PC-9 (cell line): ENCODE data around the gene MYBPC2. TPM values are rescaled to one million over a fixed set of nuclear protein-coding genes. Genes with fewer than 3 reads are reported as not detected.
A peak's percentile ranks its signal among the peaks of the same experiment; 100 is the strongest.

ENCODE experiments used
- BruUV-seq: library from RNA; stranded (reverse); fragments of 400-500 nt; replicated peaks from 2 replicates; lab custom pipeline; 2021; lab: Mats Ljungman, UMichigan
- CTCF ChIA-PET: fragments of 300-600 bp; sonication (Branson Sonifier 250); formaldehyde crosslinking; loops from one replicate; lab custom pipeline; 2022; ENCODE audit warnings: antibody characterized with exemption; lab: Charles Lee
- POLR2A ChIA-PET: fragments of 300-600 bp; sonication (Branson Sonifier 250); formaldehyde crosslinking; loops from one replicate; lab custom pipeline; 2022; ENCODE audit warnings: antibody characterized with exemption; ENCODE audit not compliant: unreplicated experiment; lab: Charles Lee
- DNase-seq, 2 experiments: peaks; one replicate each; pipeline versions ENCODE4 v3.0.0 to v3.0.0-alpha.2; 2015 to 2022; ENCODE audit warnings: mixed read lengths in 1 of 2
- H2AFZ ChIP-seq: fragments of 200-600 bp; sonication (generic); 2 replicates; pipeline ENCODE4 v1.8.1; 2017; ENCODE audit warnings: antibody characterized with exemption
- H3F3A ChIP-seq: fragments of 200-600 bp; sonication (generic); 2 replicates; pipeline ENCODE4 v1.8.1; 2017; ENCODE audit warnings: antibody characterized with exemption, mild to moderate bottlenecking, low read depth; ENCODE audit not compliant: insufficient read depth
- H3K27ac ChIP-seq: fragments of 200-600 bp; sonication (generic); 2 replicates; pipeline ENCODE4 v1.6.1; 2016; ENCODE audit warnings: mixed run types
- H3K27me3 ChIP-seq: fragments of 200-600 bp; sonication (generic); 2 replicates; pipeline ENCODE4 v1.6.1; 2016; ENCODE audit warnings: low read depth, mixed run types; ENCODE audit not compliant: insufficient read depth
- H3K36me3 ChIP-seq: fragments of 200-600 bp; sonication (generic); 2 replicates; pipeline ENCODE4 v1.6.1; 2016; ENCODE audit warnings: low read depth, mixed run types
- H3K4me1 ChIP-seq: fragments of 200-600 bp; sonication (generic); replicated peaks from 2 replicates; pipeline ENCODE4 v1.6.1; 2016; ENCODE audit warnings: mixed run types; ENCODE audit not compliant: insufficient read depth
- H3K4me2 ChIP-seq: fragments of 200-600 bp; sonication (generic); 2 replicates; pipeline ENCODE4 v1.6.1; 2017; ENCODE audit warnings: mixed run types
- H3K4me3 ChIP-seq: fragments of 200-600 bp; sonication (generic); 2 replicates; pipeline ENCODE4 v1.6.1; 2016; ENCODE audit warnings: mixed run types
- H3K79me2 ChIP-seq: fragments of 200-600 bp; sonication (generic); 2 replicates; pipeline ENCODE4 v1.6.1; 2017; ENCODE audit warnings: low read depth, mixed run types
- H3K9me2 ChIP-seq: fragments of 200-600 bp; sonication (generic); 2 replicates; pipeline ENCODE4 v1.8.1; 2017; ENCODE audit warnings: mild to moderate bottlenecking; ENCODE audit not compliant: insufficient read depth
- H3K9me3 ChIP-seq: fragments of 200-600 bp; sonication (generic); 2 replicates; pipeline ENCODE4 v1.8.1; 2016; ENCODE audit warnings: low read depth; ENCODE audit not compliant: insufficient read depth
- H4K20me1 ChIP-seq: fragments of 200-600 bp; sonication (generic); 2 replicates; pipeline ENCODE4 v1.8.1; 2017; ENCODE audit not compliant: insufficient read depth
- CTCF ChIP-seq: fragments of 200-600 bp; sonication (generic); conservative IDR thresholded peaks from 2 replicates; pipeline ENCODE4 v1.6.1; 2017; ENCODE audit warnings: mixed run types, antibody characterized with exemption, mild to moderate bottlenecking, moderate library complexity
- EZH2 ChIP-seq: fragments of 200-600 bp; sonication (generic); IDR thresholded peaks from 2 replicates; pipeline ENCODE4 v1.8.0; 2017; ENCODE audit warnings: antibody characterized with exemption, low read depth
- intact Hi-C: fragments of 100-400 bp; cut with micrococcal nuclease; formaldehyde crosslinking; loops from one replicate; pipeline ENCODE4 v1.10.0; 2022; ENCODE audit not compliant: unreplicated experiment
- total RNA-seq: library from RNA; stranded (reverse); gene quantifications from 2 replicates; pipeline ENCODE4 v1.2.3, GENCODE V29; 2021

MYBPC2 gene
- total RNA-seq, 1 experiment from 2014 or later, result not detected

- BruUV-seq, result no TSS peak
- no peak for TF ChIP-seq EZH2
- no peak for TF ChIP-seq CTCF
- H3K36me3 ChIP-seq, result no peaks in the 10 kb centered on the region
- no peak for DNase-seq
- no peaks in the 10 kb centered on the region for H3K9me3 ChIP-seq
- CTCF ChIA-PET, result no interaction called here
- no peak overlapping the region for H3K27ac ChIP-seq
- no peaks in the 10 kb centered on the region for H4K20me1 ChIP-seq
- peaks cover 8% of the 10 kb centered on the region for H3K4me1 ChIP-seq
- no peaks in the 10 kb centered on the region for H3K79me2 ChIP-seq
- no peak overlapping the region for H3K4me3 ChIP-seq
- intact Hi-C loops, result no loop called here
- peaks cover 41% of the 10 kb centered on the region for H3K27me3 ChIP-seq
- POLR2A ChIA-PET, result no interaction called here
- H3F3A ChIP-seq, result no peaks in the 10 kb centered on the region
- H3K4me2 ChIP-seq, result no peak overlapping the region
- no peaks in the 10 kb centered on the region for H3K9me2 ChIP-seq
- no peak overlapping the region for H2AFZ ChIP-seq
Measured at GRCh38 chr19:50459067-50459456, 26.4 kb downstream of the MYBPC2 start.

GRCh38 chr19:50459638-50460037 lies 26.9 kb downstream of the MYBPC2 start:
- no peak overlapping the region for H3K4me3 ChIP-seq
- H4K20me1 ChIP-seq, result no peaks in the 10 kb centered on the region
- no peak for DNase-seq
- TF ChIP-seq CTCF (no peak), EZH2 (no peak)
- POLR2A ChIA-PET, result no interaction called here
- peaks cover 36% of the 10 kb centered on the region for H3K27me3 ChIP-seq
- H2AFZ ChIP-seq, result no peak overlapping the region
- H3K4me1 ChIP-seq, result peaks cover 8% of the 10 kb centered on the region
- H3K79me2 ChIP-seq, result no peaks in the 10 kb centered on the region
- intact Hi-C loops, result loop anchor here (2.0 kb wide), 1 partner anchor 201 kb away; no protein-coding TSS in a partner anchor
- BruUV-seq, result no TSS peak
- H3F3A ChIP-seq, result no peaks in the 10 kb centered on the region
- no peak overlapping the region for H3K27ac ChIP-seq
- H3K4me2 ChIP-seq, result no peak overlapping the region
- no peaks in the 10 kb centered on the region for H3K9me3 ChIP-seq
- H3K9me2 ChIP-seq, result no peaks in the 10 kb centered on the region
- H3K36me3 ChIP-seq, result no peaks in the 10 kb centered on the region
- CTCF ChIA-PET, result no interaction called here

- TF ChIP-seq EZH2 (no peak), CTCF (no peak)
- no peaks in the 10 kb centered on the region for H3F3A ChIP-seq
- no peak overlapping the region for H3K4me2 ChIP-seq
- BruUV-seq, result no TSS peak
- ChIA-PET POLR2A (no interaction called here), CTCF (interaction anchor here (0.6 to 1.2 kb wide), 6 partner anchors 12 to 345 kb away, joined by 3 to 9 read pairs (median 4); no protein-coding TSS in a partner anchor)
- intact Hi-C loops, result loop anchor here (2.0 kb wide), 1 partner anchor 201 kb away; no protein-coding TSS in a partner anchor
- no peaks in the 10 kb centered on the region for H3K9me3 ChIP-seq
- peaks cover 8% of the 10 kb centered on the region for H3K4me1 ChIP-seq
- peaks cover 31% of the 10 kb centered on the region for H3K27me3 ChIP-seq
- no peaks in the 10 kb centered on the region for H3K9me2 ChIP-seq
- H3K79me2 ChIP-seq, result no peaks in the 10 kb centered on the region
- H4K20me1 ChIP-seq, result no peaks in the 10 kb centered on the region
- H3K27ac ChIP-seq, result no peak overlapping the region
- H2AFZ ChIP-seq, result no peak overlapping the region
- H3K36me3 ChIP-seq, result no peaks in the 10 kb centered on the region
- H3K4me3 ChIP-seq, result no peak overlapping the region
- DNase-seq, result peak; percentile 35 to 73
Measured at GRCh38 chr19:50460161-50460765, 27.6 kb downstream of the MYBPC2 start.
